ENCODE results near the gene G6PC1.
"Not testable (repeated sequence)": the region's sequence is repeated elsewhere in the genome, so short reads cannot be mapped to it uniquely, and the experiment has no call there.

Gene G6PC1

DNA sequence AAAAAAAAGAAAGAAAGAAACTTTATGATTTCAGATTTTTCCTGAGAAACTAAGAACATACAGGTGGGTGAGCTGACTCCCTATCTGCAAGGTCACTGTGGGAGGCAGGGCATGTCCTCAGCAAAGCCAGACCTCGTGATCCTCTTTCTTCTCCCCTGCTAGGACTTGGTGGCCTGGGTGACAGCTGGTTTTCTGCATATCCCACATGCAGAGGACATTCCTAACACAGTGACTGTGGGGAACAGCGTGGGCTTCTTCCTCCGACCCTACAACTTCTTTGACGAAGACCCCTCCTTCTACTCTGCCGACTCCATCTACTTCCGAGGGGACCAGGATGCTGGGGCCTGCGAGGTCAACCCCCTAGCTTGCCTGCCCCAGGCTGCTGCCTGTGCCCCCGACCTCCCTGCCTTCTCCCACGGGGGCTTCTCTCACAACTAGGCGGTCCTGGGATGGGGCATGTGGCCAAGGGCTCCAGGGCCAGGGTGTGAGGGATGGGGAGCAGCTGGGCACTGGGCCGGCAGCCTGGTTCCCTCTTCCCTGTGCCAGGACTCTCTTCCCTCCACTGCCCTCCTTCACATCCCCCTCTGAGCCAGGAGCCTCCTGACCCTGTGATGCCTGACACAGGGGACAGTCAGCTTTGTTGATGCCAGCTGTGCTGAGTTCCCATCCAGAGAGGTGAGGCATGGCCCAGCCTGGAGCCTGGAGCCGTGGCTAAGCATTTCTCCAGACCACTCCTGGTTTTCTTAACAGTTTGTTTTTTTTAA is 26.5 kb upstream of the G6PC1 start:
- DNase-seq (ENCODE audit: low read depth in 1 of 2, low spot score in 1 of 2), result not testable (repeated sequence)

DNA sequence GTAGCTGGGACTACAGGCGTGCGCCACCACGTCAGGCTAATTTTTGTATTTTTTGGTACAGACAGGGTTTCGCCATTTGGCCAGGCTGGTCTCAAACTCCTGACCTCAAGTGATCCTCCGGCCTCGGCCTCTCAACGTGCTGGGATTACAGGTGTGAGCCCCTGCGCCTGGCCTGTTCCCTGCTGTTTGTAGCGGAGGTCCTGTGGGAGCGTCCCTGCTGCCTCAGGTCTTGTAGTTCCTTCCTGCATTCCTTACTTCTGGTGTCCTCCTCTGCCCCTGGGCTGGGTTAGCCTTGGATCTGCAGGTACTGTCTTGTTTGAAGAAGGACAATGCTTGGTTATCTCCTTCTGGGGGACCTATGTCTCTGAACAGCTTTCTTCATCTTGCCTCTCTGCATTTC is 23.6 kb upstream of the G6PC1 start:
- DNase-seq (ENCODE audit: low read depth in 1 of 2, low spot score in 1 of 2), result no peak

DNA sequence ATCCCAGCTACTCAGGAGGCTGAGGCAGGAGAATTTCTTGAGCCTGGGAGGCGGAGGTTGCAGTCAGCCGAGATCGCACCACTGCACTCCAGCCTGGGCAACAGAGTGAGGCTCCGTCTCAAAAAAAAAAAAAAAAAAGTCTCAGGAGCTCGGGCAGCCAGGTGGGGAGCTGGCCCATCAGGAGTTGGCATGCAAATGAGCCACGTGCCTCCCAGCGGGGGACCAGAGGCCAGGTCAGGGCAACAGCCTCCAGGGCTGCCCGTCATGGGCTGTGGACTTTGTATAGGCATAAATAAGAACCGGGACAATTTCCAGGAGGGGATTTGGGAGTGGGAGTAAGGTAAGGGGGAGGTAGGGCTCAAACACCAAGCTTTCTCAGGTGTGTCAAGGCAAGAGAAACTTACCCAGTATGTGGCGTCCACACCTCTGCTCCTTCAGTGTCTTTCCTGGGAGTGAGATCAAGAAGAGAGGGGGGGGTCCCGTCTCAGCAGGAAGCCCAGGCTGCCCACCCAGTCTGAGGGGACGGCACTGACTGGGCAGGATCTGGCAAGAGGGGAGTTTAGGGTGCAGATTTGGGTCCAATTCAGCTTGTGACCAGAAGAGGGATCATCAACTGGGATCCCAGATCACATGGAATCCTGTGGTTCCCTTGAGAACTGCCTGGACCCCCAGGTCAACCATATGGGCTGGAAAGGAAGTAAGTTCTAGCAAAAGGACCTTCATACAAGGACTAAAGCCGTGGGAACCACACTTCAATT is 22.3 kb upstream of the G6PC1 start:
- DNase-seq (ENCODE audit: low read depth in 1 of 2, low spot score in 1 of 2), result no peak

DNA sequence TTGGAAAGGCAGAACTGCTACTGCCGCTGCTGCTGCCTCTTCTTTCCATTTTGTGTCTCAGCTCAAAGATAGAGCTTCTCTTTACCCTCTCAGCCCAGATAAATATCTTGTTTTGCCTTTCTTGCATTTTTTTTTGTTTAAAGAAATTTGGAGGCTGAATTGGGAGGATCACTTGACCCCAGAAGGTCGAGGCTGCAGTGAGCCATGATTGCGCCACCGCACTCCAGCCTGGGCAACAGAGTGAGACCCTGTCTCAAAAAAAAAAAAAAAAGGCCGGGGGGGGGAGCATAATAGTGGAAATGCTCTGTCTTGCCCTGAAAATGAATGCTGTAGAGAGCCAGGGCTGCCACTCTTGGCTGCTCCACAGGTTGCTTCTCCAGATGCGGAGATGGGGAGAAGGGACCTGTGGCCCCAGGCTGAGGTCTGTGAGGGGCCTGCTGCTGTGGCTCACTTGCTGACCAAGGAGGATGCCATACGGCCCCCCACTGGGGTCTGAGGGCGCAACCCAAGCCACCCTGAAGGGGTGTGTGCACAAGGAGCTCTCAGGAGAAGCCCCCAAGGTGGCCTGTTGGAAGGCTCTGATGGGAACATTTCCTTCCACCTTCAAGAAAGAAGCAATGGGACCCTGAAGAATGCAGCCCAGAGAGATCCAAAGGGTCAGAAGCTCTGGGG is 21.5 kb upstream of the G6PC1 start:
- DNase-seq (ENCODE audit: low read depth in 1 of 2, low spot score in 1 of 2), result no peak

DNA sequence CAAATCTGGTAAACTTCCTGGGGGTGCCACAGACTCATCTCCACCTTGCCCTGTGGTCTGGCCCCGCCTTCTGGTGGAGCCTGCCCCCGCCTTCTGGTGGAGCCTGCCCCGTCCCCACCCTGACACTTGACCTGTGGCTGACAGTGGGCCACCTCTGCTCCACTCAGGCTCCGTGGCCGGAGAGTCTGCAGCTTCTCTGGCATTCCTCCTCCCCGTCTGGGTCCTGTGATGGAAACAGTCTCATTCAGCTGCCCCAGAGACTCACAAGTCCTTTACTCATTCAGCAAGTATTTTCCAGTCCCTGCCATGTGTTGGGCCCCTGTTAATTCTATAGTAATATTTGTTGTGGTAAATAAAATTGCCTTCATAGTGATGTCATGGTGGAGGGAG is 21.0 kb upstream of the G6PC1 start:
- DNase-seq (ENCODE audit: low read depth in 1 of 2, low spot score in 1 of 2), result no peak

DNA sequence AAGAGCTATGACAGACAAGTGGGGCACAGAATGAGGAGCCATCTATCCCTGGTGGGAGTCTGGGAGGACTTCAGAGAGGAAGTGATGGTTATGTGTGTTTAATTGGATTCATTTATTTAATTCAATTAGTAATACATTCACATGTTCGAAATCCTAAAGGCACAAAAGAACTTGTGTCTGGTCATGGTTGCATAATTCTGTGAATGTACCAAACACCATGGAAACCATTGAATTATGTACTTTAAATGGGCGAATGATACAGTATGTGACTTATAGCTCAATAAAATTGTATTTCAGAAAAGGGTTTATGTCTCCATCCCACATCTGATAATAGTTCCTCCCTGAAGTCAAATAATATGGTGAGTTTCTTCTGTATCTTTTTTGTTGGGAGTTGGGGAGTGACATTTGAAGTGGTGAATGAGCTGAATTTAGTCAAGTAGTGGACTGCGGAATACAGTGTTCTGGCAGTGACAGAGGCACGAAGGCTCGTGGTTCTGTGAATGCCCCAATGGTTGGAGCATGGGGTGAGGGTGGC is 19.8 kb upstream of the G6PC1 start:
- DNase-seq (ENCODE audit: low read depth in 1 of 2, low spot score in 1 of 2), result no peak

DNA sequence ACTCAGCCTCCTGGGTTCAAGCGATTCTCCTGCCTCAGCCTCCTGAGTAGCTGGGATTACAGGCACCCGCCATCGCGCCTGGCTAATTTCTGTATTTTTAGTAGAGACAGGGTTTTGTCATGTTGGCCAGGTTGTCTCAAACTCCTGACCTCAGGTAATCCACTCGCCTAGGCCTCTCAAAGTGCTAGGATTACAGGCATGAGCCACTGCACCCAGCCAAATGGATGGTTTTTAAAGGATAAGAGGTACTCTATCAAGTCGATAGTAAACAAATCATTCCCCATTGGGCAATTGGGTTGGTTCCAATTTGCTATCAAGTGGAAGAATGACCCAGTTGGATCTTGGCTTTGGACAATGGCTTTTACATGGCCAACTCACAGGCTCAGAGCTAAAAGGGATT is 18.9 kb upstream of the G6PC1 start:
- not testable (repeated sequence) for DNase-seq (ENCODE audit: low read depth in 1 of 2, low spot score in 1 of 2)

DNA sequence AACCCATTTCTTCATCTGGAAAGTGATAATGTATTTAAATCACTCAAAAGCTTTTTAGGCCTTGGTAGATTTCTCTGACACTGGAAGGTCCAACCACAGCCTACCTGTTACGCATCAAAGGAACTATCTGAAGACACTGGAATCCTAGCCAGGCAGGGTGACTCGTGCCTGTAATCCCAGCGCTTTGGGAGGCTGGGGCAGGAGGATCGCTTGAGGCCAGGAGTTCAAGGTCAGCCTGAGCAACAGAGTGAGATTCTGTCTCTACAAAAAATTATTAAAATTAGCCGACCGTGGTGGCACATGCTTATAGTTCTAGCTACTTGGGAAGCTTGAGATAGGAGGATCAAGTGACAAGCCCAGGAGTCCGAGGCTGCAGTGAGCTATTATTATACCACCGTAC is 18.4 kb upstream of the G6PC1 start:
- no peak for DNase-seq (ENCODE audit: low read depth in 1 of 2, low spot score in 1 of 2)

DNA sequence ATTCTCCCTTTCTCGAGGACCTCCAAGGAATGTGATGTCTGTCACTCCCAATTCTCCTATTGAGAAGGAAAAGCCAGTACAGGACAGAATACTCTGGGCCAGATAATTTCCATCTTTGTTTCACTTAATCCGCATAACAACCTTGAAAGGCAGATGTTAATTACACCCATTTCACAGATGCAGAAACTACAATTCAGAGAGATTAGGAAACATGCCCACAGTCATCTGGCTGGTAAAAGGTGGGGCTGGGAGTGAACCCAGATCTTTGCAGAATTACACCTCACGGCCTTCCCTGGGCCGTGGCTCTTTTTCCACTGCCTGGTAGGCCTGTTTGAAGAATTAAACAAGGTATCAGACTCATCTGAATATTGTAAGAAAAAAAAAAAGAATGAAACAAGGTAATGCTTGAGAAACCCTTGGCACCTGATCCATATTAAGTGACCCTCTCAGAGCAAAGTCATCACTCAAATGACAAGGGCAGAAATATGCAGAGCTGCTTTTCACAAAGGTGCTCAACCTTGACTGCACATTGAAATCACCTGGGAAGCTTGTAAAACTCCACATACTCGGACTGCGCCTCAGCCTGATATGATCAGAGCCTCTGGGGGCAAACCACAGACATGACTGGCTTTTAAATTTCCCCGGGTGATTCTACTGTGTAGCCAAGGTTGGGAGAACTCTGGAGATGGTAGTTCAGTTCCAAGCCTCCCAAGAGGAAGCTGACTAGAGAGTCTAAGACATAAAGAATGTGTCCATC is 16.6 kb upstream of the G6PC1 start:
- DNase-seq (ENCODE audit: low read depth in 1 of 2, low spot score in 1 of 2), result no peak

DNA sequence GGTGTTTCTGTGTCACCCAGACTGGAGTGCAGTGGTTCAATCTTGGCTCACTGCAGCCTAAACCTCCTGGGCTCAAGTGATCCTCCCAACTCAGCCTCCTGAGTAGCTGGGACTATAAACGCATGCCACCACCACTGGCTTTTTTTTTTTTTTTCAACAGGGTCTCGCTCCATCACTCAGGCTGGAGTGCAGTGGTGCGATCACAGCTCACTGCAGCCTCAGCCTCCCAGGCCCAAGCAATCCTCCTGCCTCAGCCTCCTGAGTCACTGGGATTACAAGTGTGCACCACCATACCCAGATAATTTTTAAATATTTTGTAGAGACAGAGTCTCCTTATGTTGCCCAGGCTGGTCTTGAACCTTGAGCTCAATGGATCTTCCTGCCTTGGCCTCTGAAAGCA is 14.8 kb upstream of the G6PC1 start:
- not testable (repeated sequence) for DNase-seq (ENCODE audit: low read depth in 1 of 2, low spot score in 1 of 2)

DNA sequence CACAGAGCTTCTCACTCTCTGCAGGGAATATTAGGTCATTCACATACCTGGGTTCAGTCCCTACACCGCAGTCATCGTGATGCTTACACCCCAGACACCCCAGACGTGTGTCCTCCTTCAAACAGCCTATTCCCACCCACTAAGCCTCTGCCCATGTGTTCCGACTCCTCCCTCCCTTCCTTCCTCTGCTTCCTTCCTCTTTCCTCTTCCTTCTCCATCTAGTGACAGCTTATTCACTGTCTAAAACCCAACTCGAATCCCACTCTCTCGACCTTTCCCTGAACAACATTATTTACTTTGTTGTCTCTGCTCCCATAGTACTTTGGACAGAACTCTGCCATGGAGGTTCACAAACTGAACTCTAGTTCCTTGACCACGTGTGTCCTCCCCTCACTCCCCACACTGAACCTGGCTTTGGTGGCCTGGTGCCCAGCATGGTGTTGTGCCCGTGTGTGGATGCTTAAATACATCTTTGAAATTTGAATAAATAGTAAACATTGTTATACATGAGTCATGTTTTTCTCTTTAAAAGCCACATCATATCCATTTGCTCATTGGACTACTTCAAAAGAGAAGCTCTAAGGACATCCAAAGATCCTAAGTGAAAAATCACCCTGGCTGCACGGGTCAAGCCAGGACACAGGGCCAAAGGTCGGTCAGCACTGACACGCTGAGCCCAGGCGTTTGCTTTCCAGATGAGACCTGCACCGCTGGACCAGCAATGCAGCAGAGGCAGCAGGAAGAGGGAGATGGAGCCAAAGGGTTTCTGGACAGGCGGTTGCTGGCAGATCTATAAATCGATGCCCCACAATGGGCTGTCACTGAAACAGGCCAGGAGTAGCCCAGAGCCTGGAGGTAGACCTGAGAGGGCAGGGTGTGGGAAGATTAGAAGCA is 14.1 kb upstream of the G6PC1 start:
- DNase-seq (ENCODE audit: low read depth in 1 of 2, low spot score in 1 of 2), result no peak

DNA sequence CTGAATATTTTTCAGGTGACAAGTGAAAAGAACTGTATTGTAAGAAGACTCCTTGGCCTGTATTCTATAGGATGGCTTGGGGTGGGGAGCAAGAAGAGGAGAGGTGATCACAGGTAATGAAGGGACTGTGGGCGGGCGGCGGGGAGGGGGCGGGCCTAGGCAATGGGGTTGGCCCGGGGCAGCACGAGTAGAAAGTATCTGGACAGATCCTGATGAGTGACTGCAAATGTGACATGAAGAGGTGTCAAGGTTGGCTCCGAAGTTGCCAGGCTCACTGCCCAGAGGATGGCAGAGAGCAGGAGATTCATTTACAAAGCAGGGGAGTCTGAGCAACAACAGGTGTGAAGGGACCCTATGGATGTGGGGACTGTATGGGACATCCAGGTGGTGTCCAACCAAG is 10.8 kb upstream of the G6PC1 start:
- no peak for DNase-seq (ENCODE audit: low read depth in 1 of 2, low spot score in 1 of 2)

DNA sequence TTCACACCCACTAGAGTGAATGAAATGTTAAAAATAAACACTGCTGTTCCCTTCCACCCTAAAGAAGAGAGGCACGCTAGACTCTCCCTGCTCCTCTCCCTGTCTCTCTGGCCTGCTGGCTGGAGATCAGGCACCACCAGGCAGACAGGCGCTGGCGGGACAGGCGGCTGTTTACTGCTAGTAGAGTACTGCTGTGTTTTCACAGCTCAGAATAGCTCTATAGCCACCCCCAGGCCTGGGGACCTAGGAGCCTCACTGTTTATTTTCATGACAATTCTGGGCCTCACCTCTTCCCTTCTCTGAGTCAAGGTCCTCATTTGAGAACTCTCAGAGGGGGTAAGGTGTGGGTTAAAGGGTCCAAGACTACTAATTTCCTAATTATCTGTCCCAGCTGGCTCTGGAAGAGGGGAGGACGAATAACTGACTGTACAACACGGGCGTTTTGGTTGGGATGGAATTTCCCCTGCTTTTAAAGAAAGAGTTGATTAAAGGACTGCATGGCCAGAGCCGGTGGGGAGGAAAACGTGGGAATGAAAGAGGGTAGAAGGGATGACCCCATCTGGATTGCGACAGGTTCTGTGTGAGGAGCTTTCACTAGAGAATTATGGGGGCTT is 9.0 kb upstream of the G6PC1 start:
- no peak for DNase-seq (ENCODE audit: low read depth in 1 of 2, low spot score in 1 of 2)

DNA sequence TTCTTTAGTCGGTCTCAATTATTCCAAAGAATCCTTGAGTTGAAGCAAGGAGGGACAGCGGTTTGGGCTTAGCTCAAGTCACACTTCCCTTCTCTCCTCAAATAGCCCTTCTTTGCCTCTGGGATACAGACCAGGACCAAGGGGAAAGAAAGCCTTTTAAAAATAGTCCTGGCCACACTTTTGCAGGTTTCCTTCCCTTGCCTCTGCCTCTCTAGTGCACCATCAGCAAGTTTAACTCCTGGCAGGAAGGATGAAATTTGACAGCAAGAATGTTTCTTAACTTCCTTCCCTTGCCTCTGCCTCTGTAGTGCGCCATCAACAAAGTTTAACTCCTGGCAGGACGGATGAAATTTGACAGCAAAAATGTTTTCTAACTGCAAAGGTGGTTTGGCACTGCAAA is 7.2 kb upstream of the G6PC1 start:
- DNase-seq (ENCODE audit: low read depth in 1 of 2, low spot score in 1 of 2), result no peak

DNA sequence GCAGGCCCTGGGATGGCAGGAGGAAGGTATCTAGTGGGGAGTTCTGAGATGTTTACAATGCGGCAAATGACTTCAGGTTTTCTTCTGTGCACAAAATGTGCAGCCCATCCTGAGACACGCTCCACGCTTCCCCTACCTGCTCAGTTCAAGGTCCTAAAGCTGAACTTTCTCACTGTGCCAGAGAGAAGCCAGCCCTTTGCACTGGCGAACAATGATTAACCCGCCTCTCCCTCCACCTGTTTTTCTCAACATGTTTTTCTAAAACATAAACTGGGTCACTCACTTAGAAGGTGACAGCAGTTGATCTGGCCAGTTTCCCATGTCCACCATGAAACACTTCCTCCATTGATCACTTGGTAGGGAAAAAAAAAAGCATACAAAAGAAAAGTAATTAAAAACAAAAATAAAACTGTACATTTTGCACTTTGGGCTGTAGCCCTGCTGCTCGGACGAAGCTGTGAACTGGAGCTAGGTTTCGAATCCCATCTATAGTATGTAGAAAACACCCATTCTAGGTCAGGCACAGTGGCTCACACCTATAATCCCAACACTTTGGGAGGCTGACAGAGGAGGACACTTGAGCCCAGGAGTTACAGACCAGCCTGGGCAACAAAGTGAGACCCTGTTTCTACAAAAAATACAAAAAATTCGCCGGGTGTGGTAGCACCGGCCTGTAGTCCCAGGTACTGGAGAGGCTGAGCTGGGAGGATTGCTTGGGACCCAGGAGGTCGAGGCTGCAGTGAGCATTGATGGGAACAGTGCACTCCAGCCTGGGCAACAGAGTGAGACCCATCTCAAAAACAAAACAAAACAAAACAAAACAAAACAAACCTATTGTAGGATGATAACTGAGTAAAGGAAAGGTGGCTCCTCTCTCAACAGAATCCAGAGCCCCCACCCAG is 6.1 kb upstream of the G6PC1 start:
- no peak for DNase-seq (ENCODE audit: low read depth in 1 of 2, low spot score in 1 of 2)

DNA sequence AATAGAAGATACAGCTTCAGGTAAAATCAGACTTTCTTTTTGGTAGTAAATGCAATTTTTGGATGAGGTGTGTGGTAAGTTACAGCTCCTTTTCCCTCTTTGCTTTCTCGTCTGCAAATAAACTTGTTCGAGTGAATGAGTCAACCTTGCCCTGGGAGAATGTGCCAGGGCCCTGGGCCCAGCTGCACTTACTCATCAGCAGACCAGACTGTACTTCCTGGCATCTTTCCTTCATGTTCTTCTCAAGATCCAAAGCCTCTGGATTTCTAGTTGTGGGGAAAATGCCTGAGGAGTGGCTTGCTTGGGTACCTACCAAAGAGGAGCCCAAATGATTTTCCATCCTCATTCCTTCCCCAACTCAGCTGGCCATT is 5.4 kb upstream of the G6PC1 start:
- DNase-seq (ENCODE audit: low read depth in 1 of 2, low spot score in 1 of 2), result no peak

DNA sequence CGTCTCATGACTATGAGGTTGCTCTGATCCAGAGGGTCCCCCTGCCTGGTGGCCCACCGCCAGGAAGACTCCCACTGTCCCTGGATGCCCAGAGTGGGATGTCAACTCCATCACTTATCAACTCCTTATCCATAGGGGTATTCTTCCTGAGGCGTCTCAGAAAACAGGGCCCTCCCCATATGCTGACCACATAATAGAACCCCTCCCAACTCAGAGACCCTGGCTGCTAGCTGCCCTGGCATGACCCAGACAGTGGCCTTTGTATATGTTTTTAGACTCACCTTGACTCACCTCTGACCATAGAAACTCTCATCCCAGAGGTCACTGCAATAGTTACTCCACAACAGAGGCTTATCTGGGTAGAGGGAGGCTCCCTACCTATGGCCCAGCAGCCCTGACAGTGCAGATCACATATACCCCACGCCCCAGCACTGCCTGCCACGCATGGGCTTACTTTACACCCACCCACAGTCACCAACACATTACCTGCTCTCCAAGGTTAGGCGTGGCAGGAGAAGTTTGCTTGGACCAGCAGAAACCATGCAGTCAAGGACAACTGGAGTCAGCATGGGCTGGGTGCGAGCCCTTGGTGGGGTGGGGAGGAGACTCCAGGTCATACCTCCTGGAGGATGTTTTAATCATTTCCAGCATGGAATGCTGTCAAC is 2.3 kb upstream of the G6PC1 start:
- no peak for DNase-seq (ENCODE audit: low read depth in 1 of 2, low spot score in 1 of 2)

DNA sequence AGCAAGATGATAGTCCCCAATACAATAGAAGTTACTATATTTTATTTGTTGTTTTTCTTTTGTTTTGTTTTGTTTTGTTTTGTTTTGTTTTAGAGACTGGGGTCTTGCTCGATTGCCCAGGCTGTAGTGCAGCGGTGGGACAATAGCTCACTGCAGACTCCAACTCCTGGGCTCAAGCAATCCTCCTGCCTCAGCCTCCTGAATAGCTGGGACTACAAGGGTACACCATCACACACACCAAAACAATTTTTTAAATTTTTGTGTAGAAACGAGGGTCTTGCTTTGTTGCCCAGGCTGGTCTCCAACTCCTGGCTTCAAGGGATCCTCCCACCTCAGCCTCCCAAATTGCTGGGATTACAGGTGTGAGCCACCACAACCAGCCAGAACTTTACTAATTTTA is 618 bp upstream of the G6PC1 start:
- DNase-seq (ENCODE audit: low read depth in 1 of 2, low spot score in 1 of 2), result not testable (repeated sequence)

Measured in activated CD4-positive, alpha-beta T cell treated with anti-CD3 and anti-CD28 coated beads, Interleukin-2, amount 50 U/mL, for 24 hours (primary cell).